Tibial artery (tissue), 4 donors: ENCODE data around the gene OPRM1.

Experiments used
- DNase-seq, 2 donors: peaks; one replicate each; pipeline ENCODE4 v3.0.0-alpha.2; 2019
- H3K27ac ChIP-seq, 2 donors: fragments of 200-600 bp; sonication (generic) in 1 of 2; 1 replicate in 1 of 2; 2 replicates in 1 of 2; pipeline ENCODE4 v1.5.1; 2018 to 2019; ENCODE audit warnings: mild to moderate bottlenecking in 1 of 2
- H3K27me3 ChIP-seq, 2 donors: fragments of 200-600 bp; sonication (generic) in 1 of 2; one replicate each; pipeline versions ENCODE4 v1.5.1 to v1.6.0; 2016 to 2019
- H3K36me3 ChIP-seq, 3 donors: fragments of 200-600 bp; sonication (generic) in 2 of 3; one replicate each; pipeline ENCODE4 v1.5.1; 2016 to 2019; ENCODE audit warnings: mild to moderate bottlenecking in 2 of 3
- H3K4me1 ChIP-seq, 4 donors: fragments of 200-600 bp; sonication (generic) in 2 of 4; 1 replicate in 3 of 4; 2 replicates in 1 of 4; pipeline ENCODE4 v1.5.1; 2016 to 2019
- H3K4me3 ChIP-seq, 2 donors: fragments of 200-600 bp; sonication (generic) in 1 of 2; 1 replicate in 1 of 2; 2 replicates in 1 of 2; pipeline ENCODE4 v1.5.1; 2018 to 2019; ENCODE audit warnings: mild to moderate bottlenecking in 2 of 2
- H3K9me3 ChIP-seq, 3 donors: fragments of 200-600 bp; sonication (generic) in 1 of 3; one replicate each; pipeline ENCODE4 v1.5.1; 2016 to 2019
- CTCF ChIP-seq, 2 experiments: fragments of 200-600 bp in 1 of 2; fragments of 450-650 bp in 1 of 2; IDR thresholded peaks; one replicate each; pipeline ENCODE4 v1.5.1; 2017 to 2019; ENCODE audit warnings: antibody characterized with exemption in 2 of 2, mild to moderate bottlenecking in 1 of 2, moderate library complexity in 1 of 2
- intact Hi-C: fragments of 100-400 bp; cut with DNase I; formaldehyde crosslinking; loops from one replicate; pipeline ENCODE4 v1.15.0; 2023; ENCODE audit warnings: low total_unique reads

The OPRM1 gene

GRCh38 chr6:154154389-154154967, 115.4 kb downstream of the OPRM1 start:
- Histone ChIP-seq H3K27me3 (peaks cover 0 to 3% of the 10 kb centered on the region in 2 donors), H3K4me1 (no peaks in the 10 kb centered on the region), H3K4me3 (no peak overlapping the region), H3K9me3 (no peaks in the 10 kb centered on the region), H3K27ac (no peak overlapping the region), H3K36me3 (no peaks in the 10 kb centered on the region)
- peak in 1 of 2 donors; percentile 56 for DNase-seq
- TF ChIP-seq CTCF (IDR thresholded peaks at IDR 0.05) = peak; percentile 75 to 78
- intact Hi-C loops = loop anchor here (10.0 kb wide), 2 partner anchors 220 to 520 kb away; no protein-coding TSS in a partner anchor

DNA sequence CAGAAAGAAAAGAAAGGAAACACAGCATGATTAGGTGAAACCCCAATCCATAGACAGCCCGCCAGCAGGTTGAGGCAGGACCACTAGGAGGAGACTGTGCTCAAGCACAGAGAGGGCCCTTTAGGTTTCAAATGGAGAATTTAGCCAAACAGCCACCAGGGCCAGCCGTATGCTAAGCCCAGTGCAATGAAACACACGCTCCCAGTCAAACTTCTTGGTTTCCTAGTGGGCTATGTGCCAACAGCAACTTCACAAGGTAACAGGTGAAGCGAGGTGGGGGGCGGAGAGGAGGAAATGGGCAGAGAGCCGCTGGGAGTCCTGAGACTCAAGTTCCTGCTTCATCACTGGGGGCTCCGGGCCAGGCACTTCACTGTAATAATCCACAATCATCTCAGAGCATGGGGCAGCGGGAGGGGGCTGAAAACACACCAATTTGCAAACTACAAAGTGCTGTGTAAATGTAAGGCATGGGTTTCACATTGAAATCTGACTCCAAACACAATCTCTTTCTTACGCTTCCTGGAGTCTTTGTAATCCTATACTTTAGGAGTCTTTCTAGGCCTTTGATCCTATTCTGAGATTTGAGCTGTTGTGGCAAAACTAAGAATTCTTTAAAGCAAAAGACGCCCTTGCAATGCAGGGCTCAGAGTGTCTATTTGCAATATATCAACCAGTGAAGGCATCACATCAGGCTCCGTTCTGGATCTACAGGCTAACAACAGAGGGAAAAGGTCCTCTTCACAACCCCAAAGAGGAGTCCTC, 117.3 kb downstream of the OPRM1 start:
- H3K27me3 ChIP-seq = no peaks in the 10 kb centered on the region
- no peaks in the 10 kb centered on the region for H3K4me1 ChIP-seq
- no peak for DNase-seq
- no peak overlapping the region for H3K27ac ChIP-seq
- intact Hi-C loops = loop anchor here (2.0 to 10.0 kb wide), 3 partner anchors 118 to 518 kb away; no protein-coding TSS in a partner anchor
- no peaks in the 10 kb centered on the region for H3K9me3 ChIP-seq
- TF ChIP-seq CTCF (IDR thresholded peaks at IDR 0.05) = peak; percentile 14 to 34
- no peak overlapping the region for H3K4me3 ChIP-seq
- H3K36me3 ChIP-seq = no peaks in the 10 kb centered on the region

DNA sequence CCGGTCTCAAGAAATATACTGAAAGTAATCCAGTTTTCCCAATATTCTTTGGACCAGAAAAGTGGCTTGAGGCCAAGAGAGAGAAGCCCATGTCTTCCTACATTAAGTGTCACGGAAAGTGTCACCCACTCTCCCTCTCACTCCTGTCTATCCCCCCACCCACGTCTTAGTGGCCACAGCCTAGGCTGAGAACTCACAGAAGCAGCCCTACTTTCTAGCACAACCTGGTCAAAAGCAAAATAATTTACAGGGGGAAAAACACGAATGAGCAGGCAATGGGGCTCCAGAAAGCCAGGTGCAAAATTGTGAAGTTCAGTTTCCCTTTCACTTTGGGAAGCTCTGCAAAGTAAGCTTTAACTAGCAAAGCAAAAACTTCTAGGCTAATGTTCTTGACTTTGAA, 118.0 kb downstream of the OPRM1 start:
- intact Hi-C loops = loop anchor here (2.0 to 10.0 kb wide), 3 partner anchors 118 to 518 kb away; no protein-coding TSS in a partner anchor
- H3K27ac ChIP-seq = no peak overlapping the region
- DNase-seq = no peak
- H3K4me3 ChIP-seq = no peak overlapping the region
- H3K4me1 ChIP-seq = no peaks in the 10 kb centered on the region
- TF ChIP-seq CTCF (IDR thresholded peaks at IDR 0.05) = no peak
- no peaks in the 10 kb centered on the region for H3K9me3 ChIP-seq
- no peaks in the 10 kb centered on the region for H3K36me3 ChIP-seq
- H3K27me3 ChIP-seq = no peaks in the 10 kb centered on the region

DNA sequence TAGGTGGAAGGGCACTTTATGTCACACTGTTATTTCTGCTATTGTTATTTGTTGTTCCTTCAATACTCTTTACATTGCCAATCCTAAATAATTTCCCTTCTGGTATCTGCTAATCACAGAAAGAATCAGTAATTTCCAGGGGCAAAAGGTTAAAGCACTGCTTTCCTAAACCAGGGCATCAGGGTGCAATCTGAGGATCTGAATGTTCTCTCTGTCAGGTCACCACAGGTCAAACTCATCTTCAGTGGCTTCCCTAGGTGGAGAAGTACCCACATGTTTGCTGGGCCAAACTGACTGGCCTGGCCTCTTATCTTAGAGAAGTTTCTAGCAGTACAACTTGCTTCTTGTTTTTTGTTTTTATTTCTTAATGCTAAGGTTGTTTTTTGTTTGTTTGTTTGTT, 118.7 kb downstream of the OPRM1 start:
- H3K27ac ChIP-seq = no peak overlapping the region
- intact Hi-C loops = loop anchor here (2.0 to 10.0 kb wide), 3 partner anchors 117 to 517 kb away; no protein-coding TSS in a partner anchor

GRCh38 chr6:154159126-154159525, 120.1 kb downstream of the OPRM1 start:
- no peaks in the 10 kb centered on the region for H3K36me3 ChIP-seq
- no peak for TF ChIP-seq CTCF (IDR thresholded peaks at IDR 0.05)
- no peak overlapping the region for H3K27ac ChIP-seq
- intact Hi-C loops = loop anchor here (10.0 kb wide), 2 partner anchors 216 to 516 kb away; no protein-coding TSS in a partner anchor
- H3K27me3 ChIP-seq = no peaks in the 10 kb centered on the region
- H3K4me3 ChIP-seq = no peak overlapping the region
- no peak for DNase-seq
- H3K4me1 ChIP-seq = peaks cover 0 to 4% (median 2%) of the 10 kb centered on the region in 4 donors
- no peaks in the 10 kb centered on the region for H3K9me3 ChIP-seq

More for the DNA sequence above, 118.7 kb downstream of the OPRM1 start:
- H3K4me1 ChIP-seq = no peaks in the 10 kb centered on the region
- TF ChIP-seq CTCF (IDR thresholded peaks at IDR 0.05) = no peak
- H3K36me3 ChIP-seq = no peaks in the 10 kb centered on the region
- no peaks in the 10 kb centered on the region for H3K9me3 ChIP-seq
- H3K27me3 ChIP-seq = no peaks in the 10 kb centered on the region
- DNase-seq = no peak
- no peak overlapping the region for H3K4me3 ChIP-seq
